ENCODE data around the gene ACOXL.

DNA sequence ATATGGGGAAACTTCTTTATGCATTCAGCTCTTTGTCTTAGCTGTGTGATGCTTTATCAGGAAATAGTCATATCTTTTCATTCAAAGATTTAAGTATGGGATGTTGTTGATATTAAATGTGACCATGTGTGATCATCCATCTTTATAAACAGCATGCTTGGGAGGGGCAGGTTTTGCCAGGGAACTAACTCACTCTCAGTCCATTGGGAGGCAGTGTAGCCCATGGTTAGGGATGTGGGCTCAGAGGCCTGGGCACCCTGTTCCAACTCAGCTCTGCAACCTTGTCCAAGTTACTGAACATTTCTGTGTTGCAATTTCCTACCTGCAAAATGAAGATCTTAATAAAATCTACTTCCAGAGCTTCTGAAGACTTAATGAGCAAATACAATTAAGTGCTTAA, 296.3 kb downstream of the ACOXL start:
- TF ChIP-seq EZH2 (IDR thresholded peaks at IDR 0.05; ENCODE audit: borderline replicate concordance, low read length), result no peak
- TF ChIP-seq, protein P1, sequence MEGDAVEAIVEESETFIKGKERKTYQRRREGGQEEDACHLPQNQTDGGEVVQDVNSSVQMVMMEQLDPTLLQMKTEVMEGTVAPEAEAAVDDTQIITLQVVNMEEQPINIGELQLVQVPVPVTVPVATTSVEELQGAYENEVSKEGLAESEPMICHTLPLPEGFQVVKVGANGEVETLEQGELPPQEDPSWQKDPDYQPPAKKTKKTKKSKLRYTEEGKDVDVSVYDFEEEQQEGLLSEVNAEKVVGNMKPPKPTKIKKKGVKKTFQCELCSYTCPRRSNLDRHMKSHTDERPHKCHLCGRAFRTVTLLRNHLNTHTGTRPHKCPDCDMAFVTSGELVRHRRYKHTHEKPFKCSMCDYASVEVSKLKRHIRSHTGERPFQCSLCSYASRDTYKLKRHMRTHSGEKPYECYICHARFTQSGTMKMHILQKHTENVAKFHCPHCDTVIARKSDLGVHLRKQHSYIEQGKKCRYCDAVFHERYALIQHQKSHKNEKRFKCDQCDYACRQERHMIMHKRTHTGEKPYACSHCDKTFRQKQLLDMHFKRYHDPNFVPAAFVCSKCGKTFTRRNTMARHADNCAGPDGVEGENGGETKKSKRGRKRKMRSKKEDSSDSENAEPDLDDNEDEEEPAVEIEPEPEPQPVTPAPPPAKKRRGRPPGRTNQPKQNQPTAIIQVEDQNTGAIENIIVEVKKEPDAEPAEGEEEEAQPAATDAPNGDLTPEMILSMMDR (conservative IDR thresholded peaks at IDR 0.05 in 1 of 2, IDR thresholded peaks at IDR 0.05 in 1 of 2; ENCODE audit: extremely low read depth in 1 of 2, insufficient read depth in 1 of 2, low read depth in 1 of 2, low read length in 2 of 2), result peak; percentile 35 to 51

Data from mammary epithelial cell (primary cell).